ENCODE measurements around the gene ZNF487. TPM values are rescaled to one million over a fixed set of nuclear protein-coding genes. Genes with fewer than 3 reads are reported as not detected.
A peak's percentile ranks its signal among the peaks of the same experiment; 100 is the strongest.
"Not testable (repeated sequence)": the region's sequence is repeated elsewhere in the genome, so short reads cannot be mapped to it uniquely, and the experiment has no call there.

ZNF487 gene
- total RNA-seq, 2 experiments from 2014 or later = 1.8 to 2.3 TPM

DNA sequence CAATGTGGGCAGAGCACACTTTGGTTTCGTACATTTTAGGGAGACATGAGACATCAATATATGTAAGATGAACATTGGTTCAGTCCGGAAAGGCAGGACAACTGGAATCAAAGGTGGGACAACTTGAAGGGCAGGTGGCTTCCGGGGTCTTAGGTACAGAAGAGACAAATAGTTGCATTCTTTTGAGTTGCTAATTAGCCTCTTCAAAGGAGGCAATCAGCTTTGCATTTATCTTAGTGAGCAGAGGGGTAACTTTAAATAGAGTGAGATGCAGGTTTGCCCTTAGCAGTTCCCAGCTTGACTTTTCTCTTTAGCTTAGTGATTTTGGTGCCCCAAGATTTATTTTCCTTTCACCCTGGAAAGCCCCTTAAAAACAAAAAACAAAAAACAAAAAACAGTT lies 21.3 kb downstream of the ZNF487 start:
- Mint-ChIP-seq H3K27ac (peak overlapping the region; percentile 22), H3K4me1 (peaks cover 38% of the 10 kb centered on the region), H3K36me3 (ENCODE audit: low read depth) (peaks cover 5% of the 10 kb centered on the region), H3K27me3 (no peaks in the 10 kb centered on the region), H3K4me3 (no peak overlapping the region), H3K9me3 (ENCODE audit: low read depth) (no peaks in the 10 kb centered on the region)
- intact Hi-C loops (cut with DNase I, micrococcal nuclease) = no loop called here
- DNase-seq (no peak), ATAC-seq (no peak)
- ChIA-PET CTCF (interaction anchor here (1.2 to 2.6 kb wide), 6 partner anchors 23 to 256 kb away, joined by 3 to 9 read pairs (median 4); no protein-coding TSS in a partner anchor), POLR2A (no interaction called here)

DNA sequence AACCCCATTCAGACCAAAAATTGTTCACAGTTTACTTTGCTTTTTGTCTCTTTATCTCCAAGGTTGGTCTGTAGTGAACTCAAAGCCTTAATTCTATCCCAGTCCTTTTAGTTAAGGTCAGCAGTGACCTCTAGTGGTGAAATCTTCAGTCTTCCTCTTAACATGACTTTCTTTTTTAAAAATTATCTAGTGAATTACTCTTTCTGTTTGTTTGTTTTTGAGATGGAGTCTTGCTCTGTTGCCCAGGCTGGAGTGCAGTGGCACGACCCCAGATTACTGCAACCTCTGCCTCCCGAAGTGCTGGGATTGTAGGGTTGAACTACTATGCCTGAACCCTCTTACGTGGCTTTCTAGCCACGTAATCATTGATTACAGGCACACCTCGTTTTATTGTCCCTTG lies 25.0 kb downstream of the ZNF487 start:
- peak; percentile 13 for DNase-seq
- POLR2A ChIA-PET = no interaction called here
- Mint-ChIP-seq H3K27me3 (no peaks in the 10 kb centered on the region), H3K4me1 (peaks cover 12% of the 10 kb centered on the region), H3K9me3 (ENCODE audit: low read depth) (no peaks in the 10 kb centered on the region), H3K4me3 (no peak overlapping the region), H3K27ac (no peak overlapping the region), H3K36me3 (ENCODE audit: low read depth) (no peaks in the 10 kb centered on the region)
- ATAC-seq = peak; percentile 86
- CTCF ChIA-PET = interaction anchor here (0.6 to 2.0 kb wide), 7 partner anchors 10 to 196 kb away, joined by 3 to 15 read pairs (median 4); no protein-coding TSS in a partner anchor
- intact Hi-C loops (cut with DNase I, micrococcal nuclease) = loop anchor here (1.0 to 2.0 kb wide), 5 partner anchors 114 to 595 kb away; partner anchors contain the start of gene RASGEF1A (in 1 of the 2)

DNA sequence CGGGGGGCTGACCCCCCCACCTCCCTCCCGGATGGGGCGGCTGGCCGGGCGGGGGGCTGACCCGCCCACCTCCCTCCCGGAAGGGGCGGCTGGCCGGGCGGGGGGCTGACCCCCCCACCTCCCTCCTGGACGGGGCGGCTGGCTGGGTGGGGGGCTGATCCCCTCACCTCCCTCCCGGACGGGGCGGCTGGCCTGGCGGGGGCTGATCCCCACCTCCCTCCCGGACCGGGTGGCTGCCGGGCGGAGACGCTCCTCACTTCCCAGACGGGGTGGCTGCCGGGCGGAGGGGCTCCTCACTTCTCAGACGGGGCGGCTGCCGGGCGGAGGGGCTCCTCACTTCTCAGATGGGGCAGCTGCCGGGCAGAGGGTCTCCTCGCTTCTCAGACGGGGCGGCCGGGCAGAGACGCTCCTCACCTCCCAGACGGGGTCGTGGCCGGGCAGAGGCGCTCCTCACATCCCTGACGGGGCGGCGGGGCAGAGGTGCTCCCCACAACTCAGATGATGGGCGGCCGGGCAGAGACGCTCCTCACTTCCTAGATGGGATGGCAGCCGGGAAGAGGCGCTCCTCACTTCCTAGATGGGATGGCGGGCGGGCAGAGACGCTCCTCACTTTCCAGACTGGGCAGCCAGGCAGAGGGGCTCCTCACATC lies 28.3 kb downstream of the ZNF487 start:
- ATAC-seq; H3K36me3 Mint-ChIP-seq (ENCODE audit: low read depth); DNase-seq; H3K27ac Mint-ChIP-seq; H3K4me1 Mint-ChIP-seq; POLR2A ChIA-PET; H3K27me3 Mint-ChIP-seq; intact Hi-C loops (cut with DNase I, micrococcal nuclease); H3K9me3 Mint-ChIP-seq (ENCODE audit: low read depth); CTCF ChIA-PET; H3K4me3 Mint-ChIP-seq: not testable (repeated sequence)

DNA sequence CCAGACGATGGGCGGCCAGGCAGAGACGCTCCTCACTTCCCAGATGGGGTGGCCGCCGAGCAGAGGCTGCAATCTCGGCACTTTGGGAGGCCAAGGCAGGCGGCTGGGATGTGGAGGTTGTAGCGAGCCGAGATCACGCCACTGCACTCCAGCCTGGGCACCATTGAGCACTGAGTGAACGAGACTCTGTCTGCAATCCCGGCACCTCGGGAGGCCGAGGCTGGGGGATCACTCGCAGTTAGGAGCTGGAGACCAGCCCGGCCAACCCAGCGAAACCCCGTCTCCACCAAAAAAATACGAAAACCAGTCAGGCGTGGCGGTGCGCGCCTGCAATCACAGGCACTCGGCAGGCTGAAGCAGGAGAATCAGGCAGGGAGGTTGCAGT lies 28.8 kb downstream of the ZNF487 start:
- CTCF ChIA-PET; H3K27me3 Mint-ChIP-seq; H3K9me3 Mint-ChIP-seq (ENCODE audit: low read depth); H3K27ac Mint-ChIP-seq; ATAC-seq; H3K4me3 Mint-ChIP-seq; H3K4me1 Mint-ChIP-seq; H3K36me3 Mint-ChIP-seq (ENCODE audit: low read depth); intact Hi-C loops (cut with DNase I, micrococcal nuclease); DNase-seq; POLR2A ChIA-PET: not testable (repeated sequence)

DNA sequence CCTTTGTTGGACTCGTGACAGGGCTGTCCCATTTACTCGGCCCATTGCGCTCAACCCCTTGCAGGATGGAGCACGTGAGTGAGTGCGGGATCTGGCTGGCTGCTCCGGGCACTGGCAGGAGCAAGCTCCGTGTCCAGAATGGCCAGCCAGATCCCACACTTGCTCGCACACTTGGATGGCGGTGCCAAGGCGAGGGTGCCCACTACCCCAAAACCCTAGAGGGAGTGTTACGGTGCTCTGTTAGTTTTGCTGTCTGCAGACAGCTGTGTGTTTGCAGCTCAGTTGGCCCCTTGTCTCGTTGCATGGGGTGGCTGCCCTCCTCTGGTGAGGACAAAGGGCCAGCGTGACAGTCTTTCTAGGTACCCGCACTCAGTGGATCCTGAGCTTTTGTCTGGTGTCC lies 34.2 kb downstream of the ZNF487 start:
- no peaks in the 10 kb centered on the region for H3K9me3 Mint-ChIP-seq (ENCODE audit: low read depth)
- ATAC-seq (no peak), DNase-seq (no peak)
- intact Hi-C loops (cut with DNase I, micrococcal nuclease) = no loop called here
- no peaks in the 10 kb centered on the region for H3K36me3 Mint-ChIP-seq (ENCODE audit: low read depth)
- no peak overlapping the region for H3K27ac Mint-ChIP-seq
- ChIA-PET POLR2A (interaction anchor here (0.6 kb wide), 1 partner anchor 31 kb away, joined by 3 read pairs; no protein-coding TSS in a partner anchor), CTCF (no interaction called here)
- H3K27me3 Mint-ChIP-seq = no peaks in the 10 kb centered on the region
- H3K4me3 Mint-ChIP-seq = no peak overlapping the region
- no peaks in the 10 kb centered on the region for H3K4me1 Mint-ChIP-seq

DNA sequence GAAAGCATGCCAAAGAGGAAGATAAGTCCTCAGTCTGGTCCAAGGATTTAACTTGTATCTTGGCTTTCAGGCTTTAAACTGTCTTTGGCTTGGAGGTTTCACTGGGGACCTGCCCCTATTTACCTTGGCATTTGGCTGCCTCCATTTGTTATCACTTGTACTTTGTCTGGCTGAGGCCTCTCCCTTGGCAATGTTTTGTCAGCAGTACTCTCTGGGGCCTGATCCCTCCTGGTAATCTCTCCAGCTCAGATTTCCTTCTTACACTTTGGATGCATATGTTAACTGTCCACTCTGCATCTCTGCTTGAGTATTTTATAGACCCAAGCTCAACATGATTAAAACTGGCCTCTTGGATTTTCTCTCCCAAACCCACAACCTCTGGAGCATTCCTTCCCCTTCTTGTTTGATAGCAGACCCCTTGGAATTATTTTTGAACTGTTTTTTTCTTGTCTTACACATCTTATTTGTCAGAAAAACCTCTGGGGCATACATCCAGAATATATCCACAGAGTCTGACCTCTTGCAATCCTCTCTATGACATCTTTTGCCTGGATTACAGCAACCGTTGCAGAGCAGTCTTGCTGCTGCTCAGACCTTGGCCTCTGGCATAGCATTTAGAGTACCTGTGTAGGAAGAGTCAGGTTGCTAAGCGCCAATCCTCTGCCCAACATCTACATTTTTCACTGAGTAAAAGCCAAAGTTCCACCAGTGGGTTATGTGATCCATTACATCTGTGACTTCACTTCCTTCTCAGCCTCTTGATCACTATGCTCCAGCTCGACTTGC lies 35.2 kb downstream of the ZNF487 start:
- Mint-ChIP-seq H3K4me3 (no peak overlapping the region), H3K36me3 (ENCODE audit: low read depth) (peaks cover 4% of the 10 kb centered on the region), H3K4me1 (no peaks in the 10 kb centered on the region), H3K27me3 (no peaks in the 10 kb centered on the region), H3K27ac (no peak overlapping the region), H3K9me3 (ENCODE audit: low read depth) (no peaks in the 10 kb centered on the region)
- intact Hi-C loops (cut with DNase I, micrococcal nuclease) = no loop called here
- DNase-seq (no peak), ATAC-seq (no peak)
- ChIA-PET POLR2A (no interaction called here), CTCF (no interaction called here)

DNA sequence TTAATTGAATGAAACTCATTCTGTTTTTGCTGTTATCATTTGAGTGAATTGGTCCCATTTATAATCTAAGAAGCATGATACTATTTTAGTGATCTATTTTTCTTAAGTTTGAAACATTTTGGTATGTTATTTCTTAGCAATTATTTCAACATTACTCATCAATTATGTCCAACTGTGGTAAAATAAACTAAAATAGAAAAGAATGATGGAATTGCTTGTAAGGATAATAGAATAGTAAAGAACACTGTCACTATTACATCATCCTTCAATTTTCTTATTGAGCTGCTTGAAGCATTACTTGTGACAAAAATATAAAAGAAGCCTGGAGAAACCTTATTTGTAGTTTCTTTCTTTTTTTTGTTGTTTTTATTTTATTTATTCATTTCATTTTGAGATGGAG lies 42.4 kb downstream of the ZNF487 start:
- Mint-ChIP-seq H3K36me3 (ENCODE audit: low read depth) (peaks cover 34% of the 10 kb centered on the region), H3K4me1 (no peaks in the 10 kb centered on the region), H3K4me3 (no peak overlapping the region), H3K27me3 (no peaks in the 10 kb centered on the region), H3K9me3 (ENCODE audit: low read depth) (peaks cover 13% of the 10 kb centered on the region), H3K27ac (no peak overlapping the region)
- ATAC-seq = no peak
- CTCF ChIA-PET = no interaction called here
- intact Hi-C loops (cut with DNase I, micrococcal nuclease) = no loop called here
- DNase-seq = no peak
- POLR2A ChIA-PET = no interaction called here

DNA sequence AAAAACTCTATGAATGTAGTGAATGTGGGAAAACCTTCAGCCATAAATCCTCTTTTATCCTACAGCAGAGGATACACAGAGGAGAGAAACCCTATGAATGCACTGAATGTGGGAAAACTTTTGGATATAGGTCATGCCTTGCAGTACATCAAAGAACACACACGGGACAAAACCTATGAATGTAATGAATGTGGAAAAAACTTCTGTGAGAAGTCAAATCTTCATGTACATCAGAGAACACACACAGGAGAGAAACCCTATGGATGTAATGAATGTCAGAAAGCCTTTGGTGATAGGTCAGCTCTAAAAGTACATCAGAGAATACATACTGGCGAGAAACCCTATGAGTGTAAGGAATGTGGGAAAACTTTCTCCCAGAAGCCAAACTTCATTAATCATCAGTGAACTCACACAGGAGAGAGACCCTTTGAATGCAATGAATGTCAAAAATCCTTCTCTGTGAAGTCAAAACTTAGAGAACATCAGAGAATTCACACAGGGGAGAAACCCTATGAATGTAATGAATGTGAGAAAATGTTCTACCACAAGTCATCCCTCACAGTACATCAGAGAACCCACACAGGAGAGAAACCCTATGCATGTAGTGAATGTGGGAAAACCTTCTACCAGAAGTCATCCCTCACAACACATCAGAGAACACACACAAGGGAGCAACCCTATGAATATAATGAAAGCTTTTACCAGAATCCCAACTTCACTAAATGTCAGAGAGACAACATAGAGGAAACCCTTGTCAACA lies 45.6 kb downstream of the ZNF487 start:
- POLR2A ChIA-PET = no interaction called here
- intact Hi-C loops (cut with DNase I, micrococcal nuclease) = loop anchor here in 1 of 2 experiments (10.0 kb wide), 1 partner anchor 142 kb away; no protein-coding TSS in a partner anchor

DNA sequence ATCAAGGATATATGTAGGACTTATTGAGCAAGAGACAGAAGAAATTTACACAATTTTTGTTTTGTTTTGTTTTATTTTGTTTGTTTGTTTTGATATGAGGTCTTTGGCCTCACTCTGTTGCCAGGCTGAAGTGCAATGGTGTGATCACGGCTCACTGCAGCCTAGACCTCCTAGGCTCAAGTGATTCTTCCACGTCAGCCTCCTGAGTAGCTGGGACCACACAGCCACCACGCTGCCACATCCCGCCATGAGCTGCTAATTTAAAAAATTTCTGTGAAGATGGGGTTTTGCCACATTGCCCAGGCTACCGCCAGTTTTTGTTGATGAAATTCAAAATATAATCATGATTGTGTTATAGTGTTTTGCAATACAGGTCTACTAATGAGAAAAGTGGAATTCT lies 54.9 kb downstream of the ZNF487 start:
- CTCF ChIA-PET = no interaction called here
- intact Hi-C loops (cut with DNase I, micrococcal nuclease) = no loop called here
- no peak overlapping the region for H3K27ac Mint-ChIP-seq

More for the DNA sequence above, 45.6 kb downstream of the ZNF487 start:
- peaks cover 26% of the 10 kb centered on the region for H3K9me3 Mint-ChIP-seq (ENCODE audit: low read depth)
- H3K36me3 Mint-ChIP-seq (ENCODE audit: low read depth) = peaks cover 37% of the 10 kb centered on the region
- ATAC-seq (no peak), DNase-seq (no peak)
- no peaks in the 10 kb centered on the region for H3K27me3 Mint-ChIP-seq
- no peak overlapping the region for H3K4me3 Mint-ChIP-seq
- CTCF ChIA-PET = no interaction called here
- H3K4me1 Mint-ChIP-seq = no peaks in the 10 kb centered on the region
- H3K27ac Mint-ChIP-seq = no peak overlapping the region

DNA sequence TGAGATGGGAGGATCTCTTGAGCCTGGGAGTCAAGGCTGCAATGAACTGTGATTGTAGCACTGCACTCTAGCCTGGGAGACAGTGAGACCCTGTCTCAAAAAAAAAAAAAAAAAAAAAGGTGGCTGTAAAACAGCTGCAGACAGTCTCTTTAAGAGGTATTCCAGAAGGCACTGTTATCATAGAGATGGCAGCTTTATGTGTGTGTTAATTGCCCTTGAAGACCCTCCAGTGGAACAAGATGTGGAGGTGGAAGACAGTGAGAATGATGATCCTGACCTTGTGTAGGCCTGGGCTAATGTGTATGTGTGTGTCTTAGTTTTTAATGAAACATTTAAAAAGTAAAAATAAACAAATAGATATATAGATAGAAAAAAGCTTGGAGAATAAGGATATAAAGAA lies 66.0 kb downstream of the ZNF487 start:
- Mint-ChIP-seq H3K9me3 (ENCODE audit: low read depth) (no peaks in the 10 kb centered on the region), H3K4me1 (no peaks in the 10 kb centered on the region), H3K4me3 (no peak overlapping the region), H3K27ac (no peak overlapping the region), H3K27me3 (no peaks in the 10 kb centered on the region), H3K36me3 (ENCODE audit: low read depth) (no peaks in the 10 kb centered on the region)
- no peak for DNase-seq
- intact Hi-C loops (cut with DNase I, micrococcal nuclease) = no loop called here
- ChIA-PET POLR2A (interaction anchor here (0.7 kb wide), 1 partner anchor 32 kb away, joined by 3 read pairs; no protein-coding TSS in a partner anchor), CTCF (interaction anchor here (1.0 to 1.1 kb wide), 2 partner anchors 19 to 23 kb away, joined by 3 read pairs; no protein-coding TSS in a partner anchor)
- no peak for ATAC-seq

More for the DNA sequence above, 54.9 kb downstream of the ZNF487 start:
- Mint-ChIP-seq H3K4me1 (no peaks in the 10 kb centered on the region), H3K9me3 (ENCODE audit: low read depth) (no peaks in the 10 kb centered on the region), H3K4me3 (no peak overlapping the region), H3K36me3 (ENCODE audit: low read depth) (no peaks in the 10 kb centered on the region), H3K27me3 (no peaks in the 10 kb centered on the region)
- DNase-seq (no peak), ATAC-seq (no peak)
- POLR2A ChIA-PET = no interaction called here

DNA sequence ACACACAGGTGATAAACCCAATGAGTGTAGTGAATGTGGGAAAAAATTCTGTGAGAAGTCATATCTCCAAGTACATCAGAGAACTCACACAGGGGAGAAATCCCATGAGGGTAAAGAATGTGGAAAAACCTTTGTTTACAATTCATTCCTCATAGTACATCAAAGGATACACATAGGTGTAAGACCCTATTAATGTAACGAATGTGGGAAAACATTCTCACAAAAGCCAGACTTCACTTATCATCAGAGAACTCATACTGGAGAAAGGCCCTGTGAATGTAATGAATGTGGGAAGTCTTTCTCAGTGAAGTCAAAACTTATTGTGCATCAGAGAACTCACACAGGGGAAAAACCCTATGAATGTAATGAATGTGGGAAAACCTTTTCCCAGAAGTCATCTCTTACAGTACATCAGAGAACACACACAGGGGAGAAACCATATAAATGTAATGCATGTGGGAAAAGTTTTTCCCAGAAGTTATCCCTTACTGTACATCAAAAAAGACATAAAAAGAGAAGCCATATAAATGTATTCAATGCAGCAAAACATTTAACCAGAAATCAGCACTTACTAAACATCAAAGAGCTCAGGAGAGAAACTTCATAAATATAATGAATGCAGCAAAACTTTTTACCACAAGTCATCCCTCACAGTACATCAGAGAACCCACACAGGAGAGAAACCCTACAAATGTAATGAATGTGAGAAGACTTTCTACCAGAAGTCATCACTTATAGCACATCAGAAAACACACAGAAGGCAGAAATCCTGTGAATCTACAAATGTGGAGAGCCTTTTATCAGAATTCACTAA lies 87.7 kb downstream of the ZNF487 start:
- Mint-ChIP-seq H3K27ac (no peak overlapping the region), H3K9me3 (ENCODE audit: low read depth) (peaks cover 47% of the 10 kb centered on the region), H3K4me1 (no peaks in the 10 kb centered on the region), H3K36me3 (ENCODE audit: low read depth) (peaks cover 40% of the 10 kb centered on the region), H3K27me3 (no peaks in the 10 kb centered on the region), H3K4me3 (no peak overlapping the region)
- ATAC-seq = no peak
- ChIA-PET CTCF (interaction anchor here (1.3 kb wide), 1 partner anchor 22 kb away, joined by 3 read pairs; no protein-coding TSS in a partner anchor), POLR2A (no interaction called here)
- intact Hi-C loops (cut with DNase I, micrococcal nuclease) = loop anchor here in 1 of 2 experiments (5.0 kb wide), 1 partner anchor 93 kb away; no protein-coding TSS in a partner anchor
- DNase-seq = no peak
